Renal cortical epithelial cell (primary cell): ENCODE results near the gene LTBP4. TPM values are rescaled to one million over a fixed set of nuclear protein-coding genes. Genes with fewer than 3 reads are reported as not detected.
"Not testable (repeated sequence)": the region's sequence is repeated elsewhere in the genome, so short reads cannot be mapped to it uniquely, and the experiment has no call there.

Experiments used
- DNase-seq: peaks from one replicate; pipeline ENCODE4 v3.0.0-alpha.2; 2011; ENCODE audit warnings: low read depth
- total RNA-seq: library from RNA; depleted of rRNA; stranded (reverse); fragments of >200 nt; gene quantifications from 2 replicates; pipeline ENCODE4 v1.2.3, GENCODE V29; 2014

LTBP4 gene
- total RNA-seq, 1 donor from 2014 or later, result 14.9 TPM

GRCh38 chr19:40611900-40612698 is 10.9 kb downstream of the LTBP4 start:
- no peak for DNase-seq

GRCh38 chr19:40612831-40613689 is 11.9 kb downstream of the LTBP4 start:
- DNase-seq, result no peak

DNA sequence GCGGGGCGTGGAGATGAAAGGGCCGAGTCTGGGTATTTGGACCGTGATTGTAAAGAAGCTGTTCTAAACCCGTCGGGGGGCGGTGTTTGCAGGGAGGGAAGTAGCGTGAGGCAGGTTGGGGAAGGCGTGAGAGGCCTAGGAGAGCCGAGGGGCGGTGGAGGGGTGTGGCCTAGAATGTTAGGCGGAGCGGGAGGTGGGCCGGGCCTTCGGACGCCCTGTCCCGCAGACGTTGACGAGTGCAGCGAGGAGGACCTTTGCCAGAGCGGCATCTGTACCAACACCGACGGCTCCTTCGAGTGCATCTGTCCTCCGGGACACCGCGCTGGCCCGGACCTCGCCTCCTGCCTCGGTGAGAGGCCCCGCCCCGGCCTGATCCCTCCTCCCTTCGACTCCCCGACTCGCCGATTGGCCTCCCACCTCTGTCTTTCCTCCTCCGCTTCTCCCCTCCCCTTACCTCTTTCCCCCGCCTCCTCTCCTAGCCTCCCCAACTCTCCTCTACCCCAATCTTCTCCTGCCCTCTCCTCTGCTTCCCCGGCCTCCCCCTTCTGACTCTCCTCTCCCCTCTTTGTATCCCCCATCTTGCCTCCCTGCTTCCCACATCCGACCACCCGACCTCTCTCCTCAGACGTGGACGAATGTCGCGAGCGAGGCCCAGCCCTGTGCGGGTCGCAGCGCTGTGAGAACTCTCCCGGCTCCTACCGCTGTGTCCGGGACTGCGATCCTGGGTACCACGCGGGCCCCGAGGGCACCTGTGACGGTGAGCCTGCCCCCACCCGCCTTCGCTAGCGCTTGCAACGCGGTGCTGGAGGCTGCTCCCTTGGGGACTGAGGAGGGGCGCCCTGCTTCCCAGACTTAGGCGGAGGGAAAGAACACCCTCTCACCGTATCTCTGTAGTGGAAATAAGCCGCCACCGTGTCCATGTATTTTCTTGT is 12.8 kb downstream of the LTBP4 start:
- DNase-seq, result peak; percentile 6

GRCh38 chr19:40614622-40615411 is 13.6 kb downstream of the LTBP4 start:
- DNase-seq, result peak; percentile 53

- DNase-seq, result no peak
These were observed 15.0 kb downstream of the LTBP4 start for GRCh38 chr19:40616178-40616577.

DNA sequence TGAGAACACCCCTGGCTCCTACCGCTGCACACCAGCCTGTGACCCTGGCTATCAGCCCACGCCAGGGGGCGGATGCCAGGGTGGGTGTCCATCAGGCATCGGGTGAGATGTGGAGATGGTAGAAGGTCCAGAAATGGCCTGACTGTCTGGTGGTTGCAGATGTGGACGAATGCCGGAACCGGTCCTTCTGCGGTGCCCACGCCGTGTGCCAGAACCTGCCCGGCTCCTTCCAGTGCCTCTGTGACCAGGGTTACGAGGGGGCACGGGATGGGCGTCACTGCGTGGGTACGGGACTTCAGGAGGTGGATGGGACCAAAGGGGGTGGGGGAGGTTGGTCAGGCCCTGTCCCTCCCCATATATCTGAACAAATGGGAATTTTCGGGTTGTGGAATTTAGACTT is 15.8 kb downstream of the LTBP4 start:
- DNase-seq, result no peak

GRCh38 chr19:40617961-40618360 is 16.8 kb downstream of the LTBP4 start:
- no peak for DNase-seq

DNA sequence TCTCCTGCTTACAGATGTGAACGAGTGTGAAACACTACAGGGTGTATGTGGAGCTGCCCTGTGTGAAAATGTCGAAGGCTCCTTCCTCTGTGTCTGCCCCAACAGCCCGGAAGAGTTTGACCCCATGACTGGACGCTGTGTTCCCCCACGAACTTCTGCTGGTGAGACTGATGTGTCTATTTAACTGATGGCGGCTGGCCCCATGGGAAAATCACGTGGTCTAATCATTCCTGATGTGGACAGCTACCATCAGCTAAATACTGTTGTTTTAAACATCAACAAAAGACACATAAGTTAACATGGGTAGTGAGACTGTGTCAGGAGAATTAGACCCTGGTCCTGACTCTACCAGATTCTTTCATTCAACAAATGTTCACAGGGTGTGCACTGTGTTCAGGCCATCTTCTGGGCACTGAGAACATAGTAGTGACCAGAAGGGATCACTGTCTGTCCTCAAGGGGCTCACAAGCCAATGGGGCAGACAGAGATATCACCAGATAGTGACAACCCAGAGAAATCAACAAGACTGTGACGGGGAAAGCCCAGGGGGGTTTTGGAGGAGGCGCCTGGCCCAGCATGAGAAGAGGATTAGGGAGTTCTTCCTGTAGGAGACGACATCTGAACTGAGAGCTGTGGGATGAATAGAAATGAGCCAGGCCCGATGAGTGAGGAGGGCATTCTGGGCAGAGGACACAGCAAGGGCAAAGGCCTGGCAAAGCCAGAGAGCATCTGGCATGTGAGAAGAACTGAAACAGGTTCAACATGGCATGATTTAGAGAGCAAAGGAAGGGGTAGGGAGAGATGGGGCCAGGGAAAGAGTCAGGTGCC is 18.4 kb downstream of the LTBP4 start:
- DNase-seq, result no peak

GRCh38 chr19:40620161-40620485 is 19.0 kb downstream of the LTBP4 start:
- DNase-seq, result no peak

DNA sequence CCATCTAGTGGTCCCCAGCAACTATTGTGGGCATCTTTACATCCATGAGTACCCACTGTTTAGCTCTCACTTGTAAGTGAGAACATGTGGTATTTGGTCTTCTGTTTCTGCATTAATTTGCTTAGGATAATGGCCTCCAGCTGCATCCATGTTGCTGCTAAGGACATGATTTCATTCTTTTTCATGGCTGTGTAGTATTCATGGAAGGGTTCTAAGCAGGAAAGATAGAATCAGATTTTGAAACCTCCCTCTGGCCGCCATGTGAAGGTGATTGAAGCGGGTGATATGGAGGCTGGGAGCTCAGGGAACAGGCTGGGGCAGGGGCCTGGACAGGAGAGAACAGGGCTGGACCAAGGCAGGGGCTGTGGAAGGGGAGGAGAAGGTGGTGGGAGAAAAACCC is 20.1 kb downstream of the LTBP4 start:
- DNase-seq, result no peak

DNA sequence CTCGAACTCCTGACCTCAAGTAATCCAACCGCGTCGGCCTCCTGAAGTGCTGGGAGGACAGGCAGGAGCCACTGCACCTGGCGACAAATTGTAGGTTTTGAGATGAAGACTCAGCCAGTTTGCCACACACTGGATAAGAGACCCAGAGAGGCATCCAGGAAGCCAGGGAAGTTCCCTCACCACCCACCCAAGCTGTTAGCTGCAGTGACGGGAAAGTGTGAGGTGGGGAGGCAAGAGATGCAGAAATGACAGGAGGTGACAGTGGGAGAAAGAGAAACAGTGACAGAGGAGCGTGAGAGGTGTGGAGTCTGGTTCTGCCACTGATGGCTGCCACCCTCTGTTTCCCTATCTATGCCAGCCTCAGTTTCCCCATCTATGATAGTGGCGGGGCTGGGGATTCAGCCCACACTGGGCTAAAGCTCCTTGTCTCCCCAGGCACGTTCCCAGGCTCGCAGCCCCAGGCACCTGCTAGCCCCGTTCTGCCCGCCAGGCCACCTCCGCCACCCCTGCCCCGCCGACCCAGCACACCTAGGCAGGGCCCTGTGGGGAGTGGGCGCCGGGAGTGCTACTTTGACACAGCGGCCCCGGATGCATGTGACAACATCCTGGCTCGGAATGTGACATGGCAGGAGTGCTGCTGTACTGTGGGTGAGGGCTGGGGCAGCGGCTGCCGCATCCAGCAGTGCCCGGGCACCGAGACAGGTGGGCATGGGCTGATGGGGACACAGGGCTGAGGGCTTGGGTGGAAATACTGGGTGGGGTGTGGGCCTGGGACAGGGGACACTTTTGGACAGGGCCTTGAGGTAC is 21.0 kb downstream of the LTBP4 start:
- no peak for DNase-seq

DNA sequence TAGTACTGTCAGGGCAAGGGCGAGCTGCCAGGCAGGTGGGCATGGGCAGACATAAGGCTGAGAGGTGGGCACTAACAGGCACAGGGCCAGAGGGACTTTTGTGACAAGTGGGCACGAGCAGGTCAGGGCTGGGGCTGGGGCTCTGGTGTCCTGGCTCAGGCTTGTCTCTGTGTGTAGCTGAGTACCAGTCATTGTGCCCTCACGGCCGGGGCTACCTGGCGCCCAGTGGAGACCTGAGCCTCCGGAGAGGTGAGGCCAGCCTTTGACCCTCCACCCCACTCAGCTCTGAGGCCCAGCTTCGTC is 21.6 kb downstream of the LTBP4 start:
- no peak for DNase-seq

DNA sequence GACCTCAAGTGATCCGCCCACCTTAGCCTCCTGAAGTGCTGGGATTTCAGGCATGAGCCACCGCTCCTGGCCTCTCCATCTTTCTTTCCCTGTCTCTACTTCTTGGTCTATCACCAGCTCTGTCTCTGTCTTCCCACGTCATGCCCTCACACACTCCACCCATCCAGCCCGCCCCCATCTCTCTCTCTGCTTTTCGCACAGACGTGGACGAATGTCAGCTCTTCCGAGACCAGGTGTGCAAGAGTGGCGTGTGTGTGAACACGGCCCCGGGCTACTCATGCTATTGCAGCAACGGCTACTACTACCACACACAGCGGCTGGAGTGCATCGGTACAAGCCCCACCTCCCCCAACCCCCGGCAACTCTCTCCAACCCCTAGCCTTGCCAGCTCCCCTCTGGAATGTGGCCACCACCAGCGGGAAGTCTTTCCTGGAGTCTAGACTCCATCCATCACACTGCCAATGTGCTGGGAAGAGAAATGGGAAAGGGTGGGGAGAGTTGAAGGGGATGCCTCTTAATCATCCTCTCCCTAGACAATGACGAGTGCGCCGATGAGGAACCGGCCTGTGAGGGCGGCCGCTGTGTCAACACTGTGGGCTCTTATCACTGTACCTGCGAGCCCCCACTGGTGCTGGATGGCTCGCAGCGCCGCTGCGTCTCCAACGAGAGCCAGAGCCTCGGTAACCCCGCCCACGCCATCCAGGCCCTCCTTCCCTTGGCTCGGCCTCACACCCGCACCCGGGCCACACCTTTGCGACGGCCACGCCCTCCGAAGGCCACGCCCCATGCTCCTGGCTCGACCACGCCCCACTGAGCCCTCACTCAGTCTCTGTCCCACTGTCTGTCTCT is 22.5 kb downstream of the LTBP4 start:
- no peak for DNase-seq

- not testable (repeated sequence) for DNase-seq
These were observed 23.4 kb downstream of the LTBP4 start for GRCh38 chr19:40624369-40625153.

GRCh38 chr19:40625406-40626120 is 24.4 kb downstream of the LTBP4 start:
- DNase-seq, result no peak

GRCh38 chr19:40626918-40627317 is 25.7 kb downstream of the LTBP4 start:
- DNase-seq, result no peak
